ENCODE measurements around the gene MCM9. TPM values are rescaled to one million over a fixed set of nuclear protein-coding genes. Genes with fewer than 3 reads are reported as not detected.

Gene MCM9
- total RNA-seq, 3 donors from 2014 or later (not counting 1 experiment from before 2014, with no cell fraction given): 45.2 to 53.4 (median 52.5) TPM

- H3K4me3 Mint-ChIP-seq: no peak overlapping the region
- Histone ChIP-seq H3K9me3 (ENCODE audit: control insufficient read depth, insufficient read depth, low read length) (no peaks in the 10 kb centered on the region), H3K27me3 (ENCODE audit: control insufficient read depth, insufficient read depth, low read length) (no peaks in the 10 kb centered on the region), H3K4me1 (ENCODE audit: control insufficient read depth, insufficient read depth, low read length) (no peaks in the 10 kb centered on the region), H3K27ac (ENCODE audit: low read length) (no peak overlapping the region), H3K36me3 (ENCODE audit: control insufficient read depth, insufficient read depth, low read length) (peaks cover 4% of the 10 kb centered on the region), H3K4me3 (ENCODE audit: low read length) (no peak overlapping the region)
- peak overlapping the region; percentile 7 to 10 for H3K27ac Mint-ChIP-seq
- DNase-seq (no peak), ATAC-seq (no peak)
- H3K9me3 Mint-ChIP-seq: no peaks in the 10 kb centered on the region
- H3K4me1 Mint-ChIP-seq: peaks cover 44 to 59% of the 10 kb centered on the region in 2 donors
- no peaks in the 10 kb centered on the region for H3K27me3 Mint-ChIP-seq (ENCODE audit: low read depth in 2 of 2)
- TF ChIP-seq CTCF (IDR thresholded peaks at IDR 0.05): no peak
- 100% methylated on average over 1 of the region's 2 CpGs for WGBS (ENCODE audit: insufficient coverage)
- H3K36me3 Mint-ChIP-seq: no peaks in the 10 kb centered on the region
- intact Hi-C loops (cut with micrococcal nuclease): no loop called here
Observed at GRCh38 chr6:118872726-118873125, 62.2 kb downstream of the MCM9 start.

- no peaks in the 10 kb centered on the region for H3K36me3 Mint-ChIP-seq
- H3K27ac Mint-ChIP-seq: peak overlapping the region; percentile 7 to 10
- ATAC-seq: no peak
- H3K9me3 ChIP-seq (ENCODE audit: control insufficient read depth, insufficient read depth, low read length): no peaks in the 10 kb centered on the region
- no peak overlapping the region for H3K27ac ChIP-seq (ENCODE audit: low read length)
- H3K4me3 Mint-ChIP-seq: no peak overlapping the region
- no peak overlapping the region for H3K4me3 ChIP-seq (ENCODE audit: low read length)
- H3K27me3 ChIP-seq (ENCODE audit: control insufficient read depth, insufficient read depth, low read length): no peaks in the 10 kb centered on the region
- H3K9me3 Mint-ChIP-seq: no peaks in the 10 kb centered on the region
- no peak for TF ChIP-seq CTCF (IDR thresholded peaks at IDR 0.05)
- H3K4me1 Mint-ChIP-seq: peaks cover 42 to 55% of the 10 kb centered on the region in 2 donors
- intact Hi-C loops (cut with micrococcal nuclease): no loop called here
- peaks cover 4% of the 10 kb centered on the region for H3K36me3 ChIP-seq (ENCODE audit: control insufficient read depth, insufficient read depth, low read length)
- no peak for DNase-seq
- H3K4me1 ChIP-seq (ENCODE audit: control insufficient read depth, insufficient read depth, low read length): no peaks in the 10 kb centered on the region
- no peaks in the 10 kb centered on the region for H3K27me3 Mint-ChIP-seq (ENCODE audit: low read depth in 2 of 2)
Observed at GRCh38 chr6:118872318-118872717, 62.6 kb downstream of the MCM9 start.

GRCh38 chr6:118871331-118871730 lies 63.6 kb downstream of the MCM9 start:
- WGBS (ENCODE audit: insufficient coverage): 95% methylated on average over 5 of the region's 5 CpGs
- Mint-ChIP-seq H3K4me3 (no peak overlapping the region), H3K27me3 (ENCODE audit: low read depth in 2 of 2) (no peaks in the 10 kb centered on the region), H3K9me3 (no peaks in the 10 kb centered on the region), H3K27ac (no peak overlapping the region), H3K4me1 (peaks cover 40 to 51% of the 10 kb centered on the region in 2 donors), H3K36me3 (no peaks in the 10 kb centered on the region)
- Histone ChIP-seq H3K4me3 (ENCODE audit: low read length) (no peak overlapping the region), H3K4me1 (ENCODE audit: control insufficient read depth, insufficient read depth, low read length) (no peaks in the 10 kb centered on the region), H3K27ac (ENCODE audit: low read length) (no peak overlapping the region), H3K27me3 (ENCODE audit: control insufficient read depth, insufficient read depth, low read length) (no peaks in the 10 kb centered on the region), H3K9me3 (ENCODE audit: control insufficient read depth, insufficient read depth, low read length) (no peaks in the 10 kb centered on the region), H3K36me3 (ENCODE audit: control insufficient read depth, insufficient read depth, low read length) (peaks cover 4% of the 10 kb centered on the region)
- TF ChIP-seq CTCF (IDR thresholded peaks at IDR 0.05): no peak
- ATAC-seq: no peak
- DNase-seq: no peak
- intact Hi-C loops (cut with micrococcal nuclease): no loop called here

GRCh38 chr6:118869894-118870589 lies 64.9 kb downstream of the MCM9 start:
- Mint-ChIP-seq H3K4me1 (peaks cover 47 to 57% of the 10 kb centered on the region in 2 donors), H3K9me3 (no peaks in the 10 kb centered on the region), H3K4me3 (no peak overlapping the region), H3K27ac (no peak overlapping the region), H3K27me3 (ENCODE audit: low read depth in 2 of 2) (no peaks in the 10 kb centered on the region), H3K36me3 (no peaks in the 10 kb centered on the region)
- TF ChIP-seq CTCF (IDR thresholded peaks at IDR 0.05): no peak
- Histone ChIP-seq H3K36me3 (ENCODE audit: control insufficient read depth, insufficient read depth, low read length) (no peaks in the 10 kb centered on the region), H3K4me3 (ENCODE audit: low read length) (no peak overlapping the region), H3K4me1 (ENCODE audit: control insufficient read depth, insufficient read depth, low read length) (no peaks in the 10 kb centered on the region), H3K27ac (ENCODE audit: low read length) (no peak overlapping the region), H3K9me3 (ENCODE audit: control insufficient read depth, insufficient read depth, low read length) (no peaks in the 10 kb centered on the region), H3K27me3 (ENCODE audit: control insufficient read depth, insufficient read depth, low read length) (no peaks in the 10 kb centered on the region)
- ATAC-seq: no peak
- 94% methylated on average over 2 of the region's 2 CpGs for WGBS (ENCODE audit: insufficient coverage)
- DNase-seq: no peak
- intact Hi-C loops (cut with micrococcal nuclease): no loop called here

All from natural killer cell (primary cell).